GM21619 (cell line): ENCODE results near the gene ZNF117.
"Not testable (repeated sequence)": the region's sequence is repeated elsewhere in the genome, so short reads cannot be mapped to it uniquely, and the experiment has no call there.

Experiments used
- ATAC-seq: cut with Tn5 transposase; IDR thresholded peaks from one replicate; pipeline ENCODE4 v1.9.1; 2021; ENCODE audit not compliant: unreplicated experiment

ZNF117 gene

DNA sequence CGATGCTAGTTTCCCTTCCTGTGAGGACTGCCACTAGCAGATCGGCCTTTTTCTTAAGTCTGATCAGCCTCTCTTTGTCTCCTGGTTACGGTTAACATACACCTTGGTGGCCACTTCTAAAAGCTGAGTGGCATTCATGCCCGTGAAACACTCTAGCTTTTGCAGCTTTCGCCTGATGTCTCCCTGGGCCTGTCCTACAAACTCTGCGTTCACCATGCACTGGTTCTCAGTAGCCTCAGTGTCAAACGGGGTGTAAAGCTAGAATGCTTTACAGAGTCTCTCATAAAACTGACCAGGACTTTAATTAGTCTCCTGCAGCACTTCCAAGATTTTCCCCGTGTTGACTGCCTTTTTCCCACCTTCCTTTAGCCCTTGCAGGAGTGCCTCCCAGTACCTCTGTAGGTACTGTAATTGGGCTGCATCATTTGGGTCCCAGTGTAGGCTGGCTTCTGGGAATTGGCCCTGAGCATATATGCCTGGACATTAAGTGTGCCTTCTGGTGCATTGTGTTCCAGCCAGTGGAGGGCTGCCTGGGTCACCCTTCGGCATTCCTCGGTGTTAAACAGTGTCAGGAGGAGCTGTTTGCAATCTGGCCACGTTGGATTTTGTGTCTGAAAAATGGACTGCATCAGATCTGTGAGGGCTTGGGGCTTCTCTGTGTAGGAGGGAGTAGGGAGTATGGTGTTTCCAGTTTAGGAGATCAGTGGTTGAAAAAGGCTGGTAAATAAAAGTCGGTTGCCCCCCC lies 6.5 kb upstream of the ZNF117 start:
- no peak for ATAC-seq

DNA sequence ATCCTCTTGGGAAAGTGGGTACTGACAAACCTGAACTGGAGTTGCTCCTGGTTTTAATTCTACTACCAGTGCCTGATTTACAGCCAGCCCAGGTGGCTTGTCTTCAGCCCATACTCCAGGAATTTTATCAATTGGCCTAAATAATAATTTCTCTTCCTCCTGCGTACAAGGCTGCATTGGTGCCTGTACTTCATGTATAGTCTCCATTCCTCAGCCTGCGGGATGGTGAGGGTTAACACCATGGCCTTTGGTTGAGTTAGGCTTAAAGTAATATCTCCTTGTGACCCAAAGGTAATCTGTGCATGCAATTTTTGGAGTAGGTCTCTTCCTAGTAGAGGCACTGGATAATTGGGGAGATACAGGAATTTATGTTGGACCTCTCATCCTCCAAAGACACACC lies 5.5 kb upstream of the ZNF117 start:
- ATAC-seq: no peak

- ATAC-seq: no peak
Observed at GRCh38 chr7:64993901-64994300, 3.1 kb upstream of the ZNF117 start.

DNA sequence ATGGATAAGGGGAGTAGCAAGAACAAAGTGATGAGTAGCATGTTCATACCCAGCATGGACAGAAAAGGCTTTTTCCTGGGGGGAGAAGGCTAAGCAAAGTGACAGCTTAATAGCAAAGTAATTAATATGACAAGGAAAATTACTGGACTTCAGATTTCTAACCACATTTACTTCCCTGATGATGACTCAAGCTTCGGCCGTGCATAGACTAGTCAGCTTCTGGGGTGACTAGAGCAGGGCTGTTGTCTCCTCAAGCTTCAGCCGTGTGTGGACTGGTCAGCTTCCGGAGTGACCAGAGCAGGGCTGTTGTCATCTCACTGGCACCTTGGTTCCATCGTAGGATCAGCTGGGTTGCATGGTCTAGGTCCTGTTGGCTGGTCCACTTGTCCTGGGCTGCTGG lies 2.1 kb upstream of the ZNF117 start:
- no peak for ATAC-seq

DNA sequence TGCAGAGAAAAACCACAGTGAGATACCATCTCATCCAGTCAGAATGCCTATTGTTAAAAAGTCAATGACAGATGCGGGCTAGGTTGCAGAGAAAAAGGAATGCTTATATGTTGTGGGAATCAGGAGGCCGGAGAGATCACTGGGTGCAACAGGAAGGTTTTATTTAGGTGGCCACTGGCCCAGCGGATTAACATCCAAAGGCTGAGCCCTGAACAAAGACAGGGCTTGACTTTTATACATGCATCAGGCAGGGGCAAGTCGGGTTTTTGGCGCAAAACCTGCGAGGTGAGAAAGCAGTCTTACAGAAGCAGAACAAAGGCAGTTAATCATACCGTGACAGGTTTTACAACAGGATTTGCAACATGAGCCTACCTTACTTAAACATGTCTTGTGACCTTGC lies 620 bp downstream of the ZNF117 start:
- ATAC-seq: no peak

- no peak for ATAC-seq
Observed at GRCh38 chr7:64978497-64979203, 12.2 kb downstream of the ZNF117 start.

- ATAC-seq: no peak
Observed at GRCh38 chr7:64965594-64965993, 25.2 kb downstream of the ZNF117 start.

GRCh38 chr7:64959072-64959747 lies 31.6 kb downstream of the ZNF117 start:
- ATAC-seq: no peak

DNA sequence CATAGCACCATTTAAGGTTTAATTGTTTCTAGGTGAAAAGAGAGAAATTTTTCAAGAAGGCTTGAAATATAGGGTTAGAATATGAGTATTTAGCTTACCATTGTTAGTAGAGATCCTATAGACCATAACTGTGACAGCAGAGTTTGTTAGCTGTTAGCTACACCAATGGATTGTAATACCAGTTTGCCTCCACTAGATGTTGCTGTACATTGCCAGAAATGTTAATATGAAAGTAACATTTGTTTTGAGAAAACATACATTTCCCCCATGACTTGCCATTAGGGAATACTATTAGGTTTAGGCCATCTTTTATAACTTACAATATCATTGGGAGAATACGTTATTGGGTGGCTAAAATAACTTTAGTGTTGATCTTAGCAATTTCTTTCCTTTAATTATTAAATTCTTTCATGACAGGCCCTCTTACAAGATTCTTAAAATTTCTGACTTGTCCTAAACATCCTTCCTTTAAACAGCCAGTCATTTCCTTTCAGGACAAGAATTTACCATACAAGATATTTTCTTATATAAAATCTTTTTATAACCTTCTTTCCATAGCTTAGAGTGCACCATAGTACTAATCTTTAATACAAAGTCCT lies 39.5 kb downstream of the ZNF117 start:
- no peak for ATAC-seq

- not testable (repeated sequence) for ATAC-seq
Observed at GRCh38 chr7:64950673-64951072, 40.2 kb downstream of the ZNF117 start.

DNA sequence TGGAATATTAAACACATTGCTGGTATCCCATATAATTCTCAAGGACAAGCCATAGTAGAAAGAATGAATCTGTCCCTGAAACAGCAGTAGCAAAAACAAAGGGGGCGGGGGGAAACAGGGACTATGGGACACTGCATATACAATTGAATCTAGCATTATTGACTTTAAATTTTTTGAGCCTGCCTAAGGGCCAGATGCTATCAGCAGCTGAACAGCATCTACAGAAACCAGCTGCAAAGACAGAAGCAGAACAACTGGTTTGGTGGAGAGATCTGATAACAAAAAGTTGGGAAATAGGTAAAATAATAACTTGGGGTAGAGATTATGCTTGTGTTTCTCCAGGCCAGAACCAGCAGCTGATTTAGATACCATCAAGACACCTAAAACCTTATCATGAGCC lies 42.1 kb downstream of the ZNF117 start:
- ATAC-seq: not testable (repeated sequence)

DNA sequence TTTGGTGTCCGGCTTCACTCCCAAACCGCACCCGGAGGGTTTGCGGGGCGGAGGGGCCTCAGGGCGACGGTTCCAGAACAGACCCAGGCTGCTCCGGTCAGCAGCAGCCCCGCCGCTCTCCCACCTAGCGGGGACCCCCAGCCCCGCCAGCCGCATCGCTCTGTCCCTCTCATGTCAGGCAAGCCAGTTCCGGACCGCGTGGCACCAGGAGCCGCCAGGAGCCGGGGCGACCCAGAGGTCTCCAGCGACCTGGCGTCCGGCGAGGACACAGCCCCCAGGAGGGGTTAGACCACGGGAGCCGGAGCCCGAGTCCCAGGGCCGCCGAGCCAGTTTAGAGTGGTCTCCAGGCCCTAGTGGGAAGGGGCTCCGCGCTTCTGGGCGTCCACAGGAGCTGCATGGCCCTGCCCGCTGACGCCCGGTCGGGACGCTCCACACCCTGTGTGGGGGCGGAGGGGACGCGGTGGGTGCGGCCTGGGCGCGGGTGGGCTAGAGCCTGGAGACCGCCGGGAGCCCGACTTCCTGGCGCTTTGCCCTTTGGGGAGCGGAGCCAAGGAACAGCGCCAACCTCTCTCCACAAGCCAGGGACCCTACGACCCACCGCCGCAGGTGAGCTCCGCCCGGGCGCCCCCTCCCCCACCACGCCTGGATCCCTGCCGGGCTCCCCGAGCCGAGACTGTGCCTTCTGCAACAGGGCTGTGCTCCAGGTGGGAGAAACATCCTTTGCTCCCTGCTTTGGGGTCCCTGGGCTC lies 43.4 kb downstream of the ZNF117 start:
- no peak for ATAC-seq

GRCh38 chr7:64946772-64947171 lies 44.1 kb downstream of the ZNF117 start:
- no peak for ATAC-seq

GRCh38 chr7:64945503-64946175 lies 45.2 kb downstream of the ZNF117 start:
- no peak for ATAC-seq

GRCh38 chr7:64944667-64945502 lies 46.0 kb downstream of the ZNF117 start:
- ATAC-seq: not testable (repeated sequence)

- ATAC-seq: not testable (repeated sequence)
Observed at GRCh38 chr7:64940021-64940420, 50.8 kb downstream of the ZNF117 start.

GRCh38 chr7:64938540-64938939 lies 52.3 kb downstream of the ZNF117 start:
- ATAC-seq: no peak

GRCh38 chr7:64934478-64934877 lies 56.4 kb downstream of the ZNF117 start:
- no peak for ATAC-seq
